GM13976 (cell line): ENCODE data around the gene GABRA6.

Experiments
- DNase-seq: peaks from one replicate; pipeline ENCODE4 v3.0.0; 2012; ENCODE audit warnings: low spot score
- CTCF ChIP-seq: IDR thresholded peaks from 2 replicates; pipeline ENCODE4 v1.5.1; 2012; ENCODE audit warnings: borderline replicate concordance, mild to moderate bottlenecking; ENCODE audit not compliant: insufficient read depth; ENCODE audit errors: extremely low read depth, missing control alignments, control extremely low read depth
- in situ Hi-C: fragments of 300-500 bp; cut with MboI; formaldehyde crosslinking; loops from one replicate; pipeline ENCODE4 v1.12.0; 2022; ENCODE audit warnings: low sequenced_read_pairs, mixed read lengths, inconsistent platforms; ENCODE audit not compliant: unreplicated experiment

Gene GABRA6

GRCh38 chr5:161744276-161744675 is 58.8 kb downstream of the GABRA6 start:
- in situ Hi-C loops, result no loop called here
- TF ChIP-seq CTCF, result no peak
- DNase-seq, result no peak

DNA sequence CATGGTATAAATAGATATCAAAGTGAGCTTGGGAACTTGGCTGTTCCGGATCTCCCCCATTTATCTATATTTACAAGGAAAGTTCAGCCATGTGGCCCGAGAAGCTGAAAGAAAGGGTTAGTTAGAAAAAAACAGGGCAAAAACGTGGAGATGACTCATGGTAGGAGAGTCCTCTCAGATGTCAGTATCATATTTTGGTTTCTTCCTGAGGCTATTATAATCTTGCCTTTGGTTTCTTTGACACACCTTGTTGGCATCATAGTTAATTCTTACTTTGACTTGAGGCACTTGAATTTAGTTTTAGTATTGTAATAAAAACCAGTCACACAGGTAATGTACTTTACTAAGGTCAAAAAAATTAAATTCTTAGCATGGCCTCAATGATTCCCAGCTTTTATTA is 59.9 kb downstream of the GABRA6 start:
- no peak for DNase-seq
- TF ChIP-seq CTCF, result no peak

DNA sequence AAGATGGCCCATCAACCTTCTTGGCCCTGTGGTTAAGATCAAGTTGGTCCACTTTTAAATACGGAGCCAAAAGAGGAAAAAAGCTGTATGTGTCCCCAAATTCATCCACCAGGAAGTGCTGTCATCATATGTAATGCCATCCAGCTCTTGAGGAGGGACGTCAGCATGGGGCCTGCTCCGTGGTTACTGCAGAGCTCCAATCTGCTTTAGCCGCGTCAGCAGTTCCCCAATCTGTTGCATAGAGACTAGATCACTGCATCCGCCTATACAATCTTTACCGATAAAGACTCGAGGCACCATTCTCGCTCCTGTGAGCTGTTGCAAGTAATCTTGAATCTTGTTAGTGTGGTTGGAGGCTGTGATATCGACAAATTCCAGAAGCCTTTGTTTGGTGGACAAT is 65.7 kb downstream of the GABRA6 start:
- TF ChIP-seq CTCF, result no peak
- in situ Hi-C loops, result no loop called here
- no peak for DNase-seq

More for the DNA sequence above, 59.9 kb downstream of the GABRA6 start:
- in situ Hi-C loops, result no loop called here
